GM12878 (cell line): Measurements from ENCODE around the gene NUAK2.

Experiments
- EZH2 ChIP-seq: IDR thresholded peaks from 2 replicates; pipeline ENCODE4 v1.6.1; 2012; ENCODE audit warnings: low read depth, mild to moderate bottlenecking, control low read depth, inconsistent platforms, low read length, borderline replicate concordance; ENCODE audit not compliant: control insufficient read depth
- FOS ChIP-seq: IDR thresholded peaks from 3 replicates; pipeline ENCODE4 v1.6.1; 2011; ENCODE audit warnings: borderline replicate concordance; ENCODE audit not compliant: insufficient read length; ENCODE audit errors: extremely low read depth
- NFYA ChIP-seq: IDR thresholded peaks from 2 replicates; pipeline ENCODE4 v1.6.1; 2011; ENCODE audit warnings: low read depth, mild to moderate bottlenecking, low read length, improper control_type of control experiment, borderline replicate concordance
- POLR2AphosphoS5 ChIP-seq: IDR thresholded peaks from 2 replicates; pipeline ENCODE4 v1.6.1; 2011; ENCODE audit warnings: mild to moderate bottlenecking, low read length, inconsistent platforms
- SMAD1 ChIP-seq: fragments of 450-650 bp; IDR thresholded peaks from 2 replicates; pipeline ENCODE4 v1.6.1; 2018; ENCODE audit warnings: mild to moderate bottlenecking, low read depth; ENCODE audit not compliant: partially characterized antibody
- YY1 ChIP-seq: IDR thresholded peaks from 2 replicates; pipeline ENCODE4 v1.6.1; 2011; ENCODE audit warnings: low read depth, mild to moderate bottlenecking, low read length
- ZNF274 ChIP-seq: IDR thresholded peaks from one replicate; pipeline ENCODE4 v1.8.0; 2011; ENCODE audit not compliant: insufficient read length, insufficient read depth
- TF ChIP-seq, protein P1 (sequence below): IDR thresholded peaks from 2 replicates; pipeline ENCODE4 v1.6.1; 2012; ENCODE audit warnings: low read depth, low read length, improper control_type of control experiment
- TF ChIP-seq, protein P2 (sequence below): fragments of 450-650 bp; formaldehyde crosslinking; IDR thresholded peaks from 2 replicates; pipeline ENCODE4 v1.5.0; 2022; ENCODE audit warnings: mild to moderate bottlenecking, missing genetic modification characterization
- TF ChIP-seq, protein P3 (sequence below), 3 experiments: IDR thresholded peaks in 2 of 3; conservative IDR thresholded peaks in 1 of 3; 2 replicates each; pipeline ENCODE4 v1.5.1; 2011; ENCODE audit warnings: low read depth in 3 of 3, low read length in 3 of 3, mild to moderate bottlenecking in 3 of 3, control low read depth in 2 of 3, moderate library complexity in 2 of 3, inconsistent platforms in 1 of 3, mixed read lengths in 1 of 3; ENCODE audit not compliant: control insufficient read depth in 2 of 3, insufficient read depth in 1 of 3; ENCODE audit errors: extremely low read depth in 1 of 3

DNA sequence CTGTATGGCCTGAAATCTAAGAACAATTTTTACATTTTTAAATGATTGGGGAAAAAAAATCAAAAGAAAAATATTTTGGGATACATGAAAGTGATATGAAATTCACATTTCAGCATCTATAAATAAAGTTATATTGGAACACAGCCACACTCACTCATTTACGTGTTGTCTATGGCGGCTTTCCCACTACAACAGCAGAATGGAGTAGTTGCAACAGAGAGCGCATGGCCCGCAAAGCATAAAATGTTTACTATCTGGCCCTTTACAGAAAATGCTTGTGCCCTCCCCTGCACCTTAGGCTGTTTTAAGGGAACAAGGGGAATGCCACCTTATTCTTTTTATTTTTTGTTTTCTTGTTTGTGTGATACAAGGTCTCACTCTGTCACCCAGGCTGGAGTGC lies 31.6 kb upstream of the NUAK2 start:
- TF ChIP-seq, protein P1, sequence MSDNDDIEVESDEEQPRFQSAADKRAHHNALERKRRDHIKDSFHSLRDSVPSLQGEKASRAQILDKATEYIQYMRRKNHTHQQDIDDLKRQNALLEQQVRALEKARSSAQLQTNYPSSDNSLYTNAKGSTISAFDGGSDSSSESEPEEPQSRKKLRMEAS: no peak
- no peak for TF ChIP-seq ZNF274
- no peak for TF ChIP-seq POLR2AphosphoS5
- TF ChIP-seq, protein P2, sequence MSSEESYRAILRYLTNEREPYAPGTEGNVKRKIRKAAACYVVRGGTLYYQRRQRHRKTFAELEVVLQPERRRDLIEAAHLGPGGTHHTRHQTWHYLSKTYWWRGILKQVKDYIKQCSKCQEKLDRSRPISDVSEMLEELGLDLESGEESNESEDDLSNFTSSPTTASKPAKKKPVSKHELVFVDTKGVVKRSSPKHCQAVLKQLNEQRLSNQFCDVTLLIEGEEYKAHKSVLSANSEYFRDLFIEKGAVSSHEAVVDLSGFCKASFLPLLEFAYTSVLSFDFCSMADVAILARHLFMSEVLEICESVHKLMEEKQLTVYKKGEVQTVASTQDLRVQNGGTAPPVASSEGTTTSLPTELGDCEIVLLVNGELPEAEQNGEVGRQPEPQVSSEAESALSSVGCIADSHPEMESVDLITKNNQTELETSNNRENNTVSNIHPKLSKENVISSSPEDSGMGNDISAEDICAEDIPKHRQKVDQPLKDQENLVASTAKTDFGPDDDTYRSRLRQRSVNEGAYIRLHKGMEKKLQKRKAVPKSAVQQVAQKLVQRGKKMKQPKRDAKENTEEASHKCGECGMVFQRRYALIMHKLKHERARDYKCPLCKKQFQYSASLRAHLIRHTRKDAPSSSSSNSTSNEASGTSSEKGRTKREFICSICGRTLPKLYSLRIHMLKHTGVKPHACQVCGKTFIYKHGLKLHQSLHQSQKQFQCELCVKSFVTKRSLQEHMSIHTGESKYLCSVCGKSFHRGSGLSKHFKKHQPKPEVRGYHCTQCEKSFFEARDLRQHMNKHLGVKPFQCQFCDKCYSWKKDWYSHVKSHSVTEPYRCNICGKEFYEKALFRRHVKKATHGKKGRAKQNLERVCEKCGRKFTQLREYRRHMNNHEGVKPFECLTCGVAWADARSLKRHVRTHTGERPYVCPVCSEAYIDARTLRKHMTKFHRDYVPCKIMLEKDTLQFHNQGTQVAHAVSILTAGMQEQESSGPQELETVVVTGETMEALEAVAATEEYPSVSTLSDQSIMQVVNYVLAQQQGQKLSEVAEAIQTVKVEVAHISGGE (CRISPR knock-in tag): no peak
- TF ChIP-seq, protein P3, sequence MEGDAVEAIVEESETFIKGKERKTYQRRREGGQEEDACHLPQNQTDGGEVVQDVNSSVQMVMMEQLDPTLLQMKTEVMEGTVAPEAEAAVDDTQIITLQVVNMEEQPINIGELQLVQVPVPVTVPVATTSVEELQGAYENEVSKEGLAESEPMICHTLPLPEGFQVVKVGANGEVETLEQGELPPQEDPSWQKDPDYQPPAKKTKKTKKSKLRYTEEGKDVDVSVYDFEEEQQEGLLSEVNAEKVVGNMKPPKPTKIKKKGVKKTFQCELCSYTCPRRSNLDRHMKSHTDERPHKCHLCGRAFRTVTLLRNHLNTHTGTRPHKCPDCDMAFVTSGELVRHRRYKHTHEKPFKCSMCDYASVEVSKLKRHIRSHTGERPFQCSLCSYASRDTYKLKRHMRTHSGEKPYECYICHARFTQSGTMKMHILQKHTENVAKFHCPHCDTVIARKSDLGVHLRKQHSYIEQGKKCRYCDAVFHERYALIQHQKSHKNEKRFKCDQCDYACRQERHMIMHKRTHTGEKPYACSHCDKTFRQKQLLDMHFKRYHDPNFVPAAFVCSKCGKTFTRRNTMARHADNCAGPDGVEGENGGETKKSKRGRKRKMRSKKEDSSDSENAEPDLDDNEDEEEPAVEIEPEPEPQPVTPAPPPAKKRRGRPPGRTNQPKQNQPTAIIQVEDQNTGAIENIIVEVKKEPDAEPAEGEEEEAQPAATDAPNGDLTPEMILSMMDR (IDR thresholded peaks at IDR 0.05 in 2 of 3, conservative IDR thresholded peaks at IDR 0.05 in 1 of 3; ENCODE audit: control insufficient read depth in 2 of 3, extremely low read depth in 1 of 3, insufficient read depth in 1 of 3, low read depth in 3 of 3, low read length in 3 of 3): no peak
- TF ChIP-seq FOS: no peak
- no peak for TF ChIP-seq NFYA
- TF ChIP-seq YY1: no peak
- no peak for TF ChIP-seq EZH2
- TF ChIP-seq SMAD1: no peak
